Gastroesophageal sphincter (tissue), 3 donors: ENCODE results near the gene MOV10L1.

Source experiments
- CTCF ChIP-seq, 4 experiments: fragments of 200-600 bp in 2 of 4; fragments of 450-650 bp in 2 of 4; sonication (generic) in 1 of 4; IDR thresholded peaks; one replicate each; pipeline ENCODE4 v1.5.1; 2017 to 2019; ENCODE audit warnings: antibody characterized with exemption in 4 of 4, mild to moderate bottlenecking in 2 of 4, moderate library complexity in 2 of 4
- POLR2A ChIP-seq, 2 donors: fragments of 450-650 bp; IDR thresholded peaks; one replicate each; pipeline ENCODE4 v1.6.1; 2017; ENCODE audit warnings: antibody characterized with exemption in 2 of 2, mild to moderate bottlenecking in 2 of 2, moderate library complexity in 1 of 2

DNA sequence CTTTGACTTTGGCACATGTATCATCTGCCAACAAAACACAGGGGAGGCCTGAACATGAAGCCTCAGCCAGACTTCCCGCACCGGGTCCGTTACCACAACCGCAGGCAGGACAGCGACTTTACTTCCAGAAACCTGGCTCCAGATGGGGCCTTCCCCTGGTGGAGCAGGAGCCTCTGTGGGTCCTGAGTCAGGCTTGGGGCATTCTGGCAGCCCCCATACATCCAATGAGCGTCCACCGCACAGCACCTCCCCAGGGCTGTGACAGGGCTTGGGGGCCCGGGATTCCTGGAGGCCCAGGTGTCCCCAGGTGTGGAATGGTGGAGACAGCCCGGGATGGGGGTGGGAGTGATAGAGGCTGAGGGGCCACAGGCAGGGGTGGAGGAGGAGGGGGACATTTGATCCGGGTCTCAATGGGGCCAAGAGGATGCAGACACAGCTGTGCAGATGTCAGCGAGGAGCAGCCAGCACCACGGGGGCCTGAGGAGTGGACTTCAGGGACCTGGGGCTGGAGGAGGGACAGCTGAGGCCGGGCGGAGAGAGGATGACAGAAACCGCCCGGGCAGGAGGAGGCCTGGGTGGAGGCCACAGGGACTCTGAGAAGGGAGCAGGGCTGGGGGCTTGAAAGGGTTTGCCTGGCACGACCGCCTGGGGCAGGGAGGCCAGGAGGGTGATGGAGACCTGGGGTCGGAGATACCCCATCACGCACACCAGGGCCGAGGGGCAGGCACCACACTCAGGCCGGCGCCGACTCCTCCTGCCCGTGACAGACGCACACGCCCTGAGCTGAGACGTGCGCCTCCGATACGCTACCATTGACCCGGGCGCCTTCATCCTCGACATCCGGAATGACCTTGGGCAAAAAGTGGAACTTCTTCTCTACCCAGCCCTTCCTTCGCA is 40.3 kb upstream of the MOV10L1 start:
- TF ChIP-seq POLR2A (IDR thresholded peaks at IDR 0.05) (no peak), CTCF (IDR thresholded peaks at IDR 0.05) (no peak)
